ENCODE measurements around the gene INSR. TPM values are rescaled to one million over a fixed set of nuclear protein-coding genes. Genes with fewer than 3 reads are reported as not detected.

The INSR gene
- polyA plus RNA-seq, 2 of the 4 experiments (the other 2 are of a cell fraction) = 1.8 to 3.3 TPM

GRCh38 chr19:7216373-7216902 lies 77.8 kb downstream of the INSR start:
- 68% methylated on average over 14 of the region's 15 CpGs for WGBS (ENCODE audit: missing lambda C conversion rate)
- no peak for DNase-seq (ENCODE audit: low read depth in 1 of 2, low spot score in 1 of 2)
- Histone ChIP-seq H3K9me3 (no peaks in the 10 kb centered on the region), H3K4me3 (no peak overlapping the region), H3K27ac (no peak overlapping the region), H3K4me1 (no peaks in the 10 kb centered on the region), H3K4me2 (no peak overlapping the region)
- no peak for ATAC-seq
- ChIA-PET CTCF (no interaction called here), POLR2A (no interaction called here)
- TF ChIP-seq HDAC2 (IDR thresholded peaks at IDR 0.05) (no peak), PHF8 (IDR thresholded peaks at IDR 0.05; ENCODE audit: borderline replicate concordance, low read depth) (no peak), CEBPB (IDR thresholded peaks at IDR 0.05) (no peak), RFX5 (IDR thresholded peaks at IDR 0.05) (no peak), NFE2L2 (conservative IDR thresholded peaks at IDR 0.05; ENCODE audit: low read length) (no peak), EP300 (IDR thresholded peaks at IDR 0.05) (no peak), E2F6 (IDR thresholded peaks at IDR 0.05; ENCODE audit: borderline replicate concordance, low read depth) (no peak), CBX8 (IDR thresholded peaks at IDR 0.05) (no peak), KDM5A (IDR thresholded peaks at IDR 0.05) (no peak), SREBF2 (IDR thresholded peaks at IDR 0.05) (no peak), RNF2 (IDR thresholded peaks at IDR 0.05; ENCODE audit: borderline replicate concordance, low read depth) (no peak), GATA3 (IDR thresholded peaks at IDR 0.05; ENCODE audit: borderline replicate concordance) (no peak), TP53 (CRISPR knock-in tag; IDR thresholded peaks at IDR 0.05) (no peak), ELK1 (IDR thresholded peaks at IDR 0.05; ENCODE audit: low read depth, low read length) (no peak), JUN (IDR thresholded peaks at IDR 0.05) (no peak), CBX2 (IDR thresholded peaks at IDR 0.05; ENCODE audit: borderline replicate concordance, low read depth) (no peak), HOXB5 (CRISPR knock-in tag; IDR thresholded peaks at IDR 0.05) (no peak), FOXS1 (CRISPR knock-in tag; IDR thresholded peaks at IDR 0.05) (no peak)
- TF ChIP-seq, protein P1, sequence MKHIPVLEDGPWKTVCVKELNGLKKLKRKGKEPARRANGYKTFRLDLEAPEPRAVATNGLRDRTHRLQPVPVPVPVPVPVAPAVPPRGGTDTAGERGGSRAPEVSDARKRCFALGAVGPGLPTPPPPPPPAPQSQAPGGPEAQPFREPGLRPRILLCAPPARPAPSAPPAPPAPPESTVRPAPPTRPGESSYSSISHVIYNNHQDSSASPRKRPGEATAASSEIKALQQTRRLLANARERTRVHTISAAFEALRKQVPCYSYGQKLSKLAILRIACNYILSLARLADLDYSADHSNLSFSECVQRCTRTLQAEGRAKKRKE (CRISPR knock-in tag; IDR thresholded peaks at IDR 0.05; ENCODE audit: low read depth) = no peak
- no peak for FAIRE-seq

DNA sequence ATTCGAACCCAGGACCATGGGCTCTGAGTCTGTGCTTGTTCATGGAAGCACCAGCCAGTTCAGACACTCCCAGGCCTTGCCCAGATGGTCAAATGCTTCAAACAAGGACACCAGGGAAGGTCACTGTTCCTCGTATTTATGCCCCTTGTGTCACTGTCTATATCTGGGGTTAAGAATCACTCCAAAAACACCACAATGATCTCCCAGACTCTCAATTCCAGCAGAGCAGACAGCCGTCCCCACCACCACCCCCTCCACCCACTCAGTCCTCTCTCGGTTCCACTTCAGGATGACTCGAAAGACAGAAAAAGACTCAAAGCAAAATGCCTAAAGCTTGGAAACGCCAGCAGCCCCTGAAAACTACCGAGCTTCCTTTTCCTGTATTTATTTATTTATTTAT lies 79.0 kb downstream of the INSR start:
- POLR2A ChIA-PET = no interaction called here
- Histone ChIP-seq H3K4me2 (no peak overlapping the region), H3K27ac (no peak overlapping the region), H3K4me3 (no peak overlapping the region), H3K9me3 (no peaks in the 10 kb centered on the region), H3K4me1 (no peaks in the 10 kb centered on the region)
- CTCF ChIA-PET = no interaction called here
- WGBS (ENCODE audit: missing lambda C conversion rate) = 80% methylated on average over 7 of the region's 7 CpGs
- no peak for FAIRE-seq
- no peak for ATAC-seq
- no peak for DNase-seq (ENCODE audit: low read depth in 1 of 2, low spot score in 1 of 2)
- TF ChIP-seq CBX2 (IDR thresholded peaks at IDR 0.05; ENCODE audit: borderline replicate concordance, low read depth) = no peak
- TF ChIP-seq RNF2 (IDR thresholded peaks at IDR 0.05; ENCODE audit: borderline replicate concordance, low read depth) = no peak
- TF ChIP-seq, protein P2, sequence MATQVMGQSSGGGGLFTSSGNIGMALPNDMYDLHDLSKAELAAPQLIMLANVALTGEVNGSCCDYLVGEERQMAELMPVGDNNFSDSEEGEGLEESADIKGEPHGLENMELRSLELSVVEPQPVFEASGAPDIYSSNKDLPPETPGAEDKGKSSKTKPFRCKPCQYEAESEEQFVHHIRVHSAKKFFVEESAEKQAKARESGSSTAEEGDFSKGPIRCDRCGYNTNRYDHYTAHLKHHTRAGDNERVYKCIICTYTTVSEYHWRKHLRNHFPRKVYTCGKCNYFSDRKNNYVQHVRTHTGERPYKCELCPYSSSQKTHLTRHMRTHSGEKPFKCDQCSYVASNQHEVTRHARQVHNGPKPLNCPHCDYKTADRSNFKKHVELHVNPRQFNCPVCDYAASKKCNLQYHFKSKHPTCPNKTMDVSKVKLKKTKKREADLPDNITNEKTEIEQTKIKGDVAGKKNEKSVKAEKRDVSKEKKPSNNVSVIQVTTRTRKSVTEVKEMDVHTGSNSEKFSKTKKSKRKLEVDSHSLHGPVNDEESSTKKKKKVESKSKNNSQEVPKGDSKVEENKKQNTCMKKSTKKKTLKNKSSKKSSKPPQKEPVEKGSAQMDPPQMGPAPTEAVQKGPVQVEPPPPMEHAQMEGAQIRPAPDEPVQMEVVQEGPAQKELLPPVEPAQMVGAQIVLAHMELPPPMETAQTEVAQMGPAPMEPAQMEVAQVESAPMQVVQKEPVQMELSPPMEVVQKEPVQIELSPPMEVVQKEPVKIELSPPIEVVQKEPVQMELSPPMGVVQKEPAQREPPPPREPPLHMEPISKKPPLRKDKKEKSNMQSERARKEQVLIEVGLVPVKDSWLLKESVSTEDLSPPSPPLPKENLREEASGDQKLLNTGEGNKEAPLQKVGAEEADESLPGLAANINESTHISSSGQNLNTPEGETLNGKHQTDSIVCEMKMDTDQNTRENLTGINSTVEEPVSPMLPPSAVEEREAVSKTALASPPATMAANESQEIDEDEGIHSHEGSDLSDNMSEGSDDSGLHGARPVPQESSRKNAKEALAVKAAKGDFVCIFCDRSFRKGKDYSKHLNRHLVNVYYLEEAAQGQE (IDR thresholded peaks at IDR 0.05) = no peak
- TF ChIP-seq SMC3 (IDR thresholded peaks at IDR 0.05) = no peak
- no peak for TF ChIP-seq MYC (IDR thresholded peaks at IDR 0.05; ENCODE audit: borderline replicate concordance, low read length)
- TF ChIP-seq, protein P1 (CRISPR knock-in tag; IDR thresholded peaks at IDR 0.05; ENCODE audit: low read depth) = no peak
- TF ChIP-seq RFX5 (IDR thresholded peaks at IDR 0.05) = no peak
- no peak for TF ChIP-seq TFCP2L1 (CRISPR knock-in tag; IDR thresholded peaks at IDR 0.05)
- TF ChIP-seq EHF (CRISPR knock-in tag; IDR thresholded peaks at IDR 0.05) = no peak
- TF ChIP-seq TP53 (CRISPR knock-in tag; IDR thresholded peaks at IDR 0.05) = no peak
- TF ChIP-seq, protein P3, sequence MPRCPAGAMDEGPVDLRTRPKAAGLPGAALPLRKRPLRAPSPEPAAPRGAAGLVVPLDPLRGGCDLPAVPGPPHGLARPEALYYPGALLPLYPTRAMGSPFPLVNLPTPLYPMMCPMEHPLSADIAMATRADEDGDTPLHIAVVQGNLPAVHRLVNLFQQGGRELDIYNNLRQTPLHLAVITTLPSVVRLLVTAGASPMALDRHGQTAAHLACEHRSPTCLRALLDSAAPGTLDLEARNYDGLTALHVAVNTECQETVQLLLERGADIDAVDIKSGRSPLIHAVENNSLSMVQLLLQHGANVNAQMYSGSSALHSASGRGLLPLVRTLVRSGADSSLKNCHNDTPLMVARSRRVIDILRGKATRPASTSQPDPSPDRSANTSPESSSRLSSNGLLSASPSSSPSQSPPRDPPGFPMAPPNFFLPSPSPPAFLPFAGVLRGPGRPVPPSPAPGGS (IDR thresholded peaks at IDR 0.05) = no peak
- TF ChIP-seq PHF8 (IDR thresholded peaks at IDR 0.05; ENCODE audit: borderline replicate concordance, low read depth) = no peak
- no peak for TF ChIP-seq USF2 (IDR thresholded peaks at IDR 0.05)
- no peak for TF ChIP-seq MAZ (IDR thresholded peaks at IDR 0.05; ENCODE audit: borderline replicate concordance, low read depth, low read length)
- TF ChIP-seq SREBF2 (IDR thresholded peaks at IDR 0.05) = no peak

All from A549 (cell line).